SW 1271 (cell line): ENCODE data around the gene NFIA.

Source experiments
- DNase-seq, 2 experiments: peaks; one replicate each; lab custom pipeline; 2025; lab: John Stamatoyannopoulos, UW

Gene NFIA

DNA sequence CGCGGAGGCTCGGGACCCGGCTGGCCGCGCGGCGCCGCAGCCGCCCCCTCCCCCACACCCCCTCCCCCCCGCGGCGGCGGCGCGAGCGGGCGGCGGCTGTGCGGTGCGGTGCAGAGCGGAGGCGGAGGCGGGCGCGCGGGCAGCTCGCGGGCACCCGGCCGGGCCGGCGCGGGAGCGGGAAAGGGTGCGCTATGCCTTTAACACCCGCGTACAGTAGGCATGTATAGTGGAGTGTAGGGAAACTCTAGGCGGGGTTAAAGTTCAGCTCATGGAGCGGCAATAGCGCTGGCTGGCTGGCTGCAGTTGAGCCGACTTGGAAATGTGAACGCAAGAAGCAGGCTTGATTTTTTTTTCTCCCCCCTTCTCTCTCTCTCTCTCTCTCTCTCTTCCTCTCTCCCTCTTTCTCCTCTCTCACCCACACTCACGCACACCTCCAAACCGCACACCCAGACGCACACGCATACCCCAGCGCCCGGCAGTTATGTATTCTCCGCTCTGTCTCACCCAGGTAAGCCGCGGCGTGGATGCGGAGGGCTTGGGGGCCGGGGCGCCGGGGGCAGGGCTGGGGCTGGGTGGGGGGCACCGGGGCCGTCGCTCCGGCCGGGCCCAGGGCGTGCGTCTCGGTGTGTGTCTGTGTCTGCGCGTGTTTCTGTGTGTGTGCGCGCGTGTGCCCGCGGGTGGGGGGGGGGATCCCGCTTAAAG lies at the start of gene NFIA:
TSS of gene NFIA (plus strand) at position 251 of the 702 bp plus-strand sequence.
- DNase-seq, result peak in 1 of 2 experiments; percentile 32

- no peak for DNase-seq
Measured at GRCh38 chr1:61035880-61036279, 46.5 kb upstream of the NFIA start.

DNA sequence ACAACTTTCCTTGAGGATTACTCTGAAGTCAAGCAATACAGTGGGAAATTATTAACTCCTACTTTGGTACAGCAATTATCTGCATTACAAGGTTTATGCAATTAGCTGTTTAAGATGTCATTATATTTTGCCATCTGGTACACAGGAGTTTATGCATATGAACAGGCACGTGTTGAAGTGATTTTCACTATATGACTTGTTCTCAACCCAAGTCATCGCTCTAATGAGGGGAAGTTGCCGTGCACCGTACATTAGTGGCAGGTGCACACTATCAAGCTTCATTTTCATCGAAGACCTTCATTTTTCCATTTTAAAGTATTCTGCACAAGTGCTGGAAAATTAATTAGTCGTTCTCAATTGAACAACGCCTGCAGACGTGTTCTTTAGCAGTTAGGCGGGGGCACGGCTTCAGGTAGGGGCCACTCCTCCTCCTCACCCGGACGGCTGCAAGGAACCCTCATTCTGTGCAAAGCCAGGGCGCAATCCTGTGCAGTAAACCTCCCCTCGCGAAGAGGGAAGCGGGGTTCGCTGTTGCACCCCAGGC lies 39.8 kb upstream of the NFIA start:
- DNase-seq, result no peak

- DNase-seq, result peak in 1 of 2 experiments; percentile 10
Measured at GRCh38 chr1:61043010-61043820, 39.1 kb upstream of the NFIA start.

DNA sequence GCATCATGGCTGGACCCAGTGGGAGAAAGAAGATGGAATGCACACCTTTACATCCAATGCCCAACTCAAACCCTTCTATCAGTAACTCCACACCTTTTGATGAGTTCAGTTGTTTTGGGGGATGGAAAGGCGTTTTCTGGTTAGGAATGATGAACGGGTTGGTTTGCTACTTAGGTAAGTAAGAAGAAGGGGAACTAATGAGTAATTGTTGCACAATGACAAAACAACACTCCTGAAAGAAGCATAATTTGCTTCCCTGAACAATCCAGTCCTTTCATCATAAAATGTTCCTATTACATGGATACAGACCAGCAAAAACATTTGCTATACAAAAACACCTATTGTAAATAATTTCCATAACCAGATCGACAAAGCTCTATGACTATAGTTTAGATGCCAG lies 35.9 kb upstream of the NFIA start:
- DNase-seq, result no peak

GRCh38 chr1:61047061-61047460 lies 35.3 kb upstream of the NFIA start:
- no peak for DNase-seq

- peak; percentile 16 to 69 for DNase-seq
Measured at GRCh38 chr1:61049850-61050540, 32.4 kb upstream of the NFIA start.

DNA sequence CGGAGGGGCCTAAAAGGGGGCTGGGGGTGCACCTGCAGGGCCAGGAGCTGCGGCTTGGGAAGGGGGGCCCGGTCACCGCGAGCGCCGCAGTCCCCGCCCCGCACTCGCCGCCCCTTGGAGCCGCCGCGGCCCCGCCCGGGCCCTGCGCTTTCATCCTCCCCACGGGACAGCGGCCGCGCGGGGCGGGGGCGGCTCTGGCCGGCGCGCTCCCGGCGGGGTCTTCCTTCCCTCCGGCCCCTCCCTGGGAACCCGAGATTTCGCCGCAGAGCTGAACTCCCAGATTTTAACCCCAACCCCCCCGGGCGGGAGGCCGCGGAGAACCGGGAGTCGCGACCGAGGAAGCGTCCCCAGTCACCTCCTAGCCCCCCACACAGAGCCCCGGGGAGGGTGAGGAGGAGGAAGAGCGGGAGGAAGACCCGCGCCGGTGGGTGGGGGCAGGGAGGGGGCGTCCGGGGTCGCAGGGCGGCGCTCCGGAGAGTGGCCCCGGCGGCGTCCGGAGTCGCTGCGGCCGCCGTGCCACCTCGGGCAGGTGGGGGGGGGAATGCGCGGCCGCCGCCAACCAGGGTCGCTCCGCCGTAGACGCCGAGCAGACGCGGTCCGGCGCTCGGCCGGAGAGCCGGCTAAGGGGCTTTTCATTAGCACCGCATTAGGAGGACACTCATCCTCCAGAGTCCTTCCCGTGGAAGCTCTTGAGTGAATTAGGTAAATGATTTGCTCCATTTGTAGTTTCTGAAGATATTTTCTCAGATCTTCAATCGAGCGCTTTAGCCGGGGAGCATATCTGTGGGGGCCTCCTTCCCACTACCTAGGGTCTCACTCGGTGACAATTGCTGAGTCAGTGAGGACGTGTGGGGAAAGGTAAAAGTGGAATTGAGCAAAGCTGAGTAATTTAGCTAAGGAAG lies 31.6 kb upstream of the NFIA start:
- DNase-seq, result no peak

GRCh38 chr1:61051443-61051718 lies 31.0 kb upstream of the NFIA start:
- DNase-seq, result no peak

- no peak for DNase-seq
Measured at GRCh38 chr1:61051719-61052394, 30.5 kb upstream of the NFIA start.

GRCh38 chr1:61052395-61053225 lies 29.8 kb upstream of the NFIA start:
- no peak for DNase-seq

DNA sequence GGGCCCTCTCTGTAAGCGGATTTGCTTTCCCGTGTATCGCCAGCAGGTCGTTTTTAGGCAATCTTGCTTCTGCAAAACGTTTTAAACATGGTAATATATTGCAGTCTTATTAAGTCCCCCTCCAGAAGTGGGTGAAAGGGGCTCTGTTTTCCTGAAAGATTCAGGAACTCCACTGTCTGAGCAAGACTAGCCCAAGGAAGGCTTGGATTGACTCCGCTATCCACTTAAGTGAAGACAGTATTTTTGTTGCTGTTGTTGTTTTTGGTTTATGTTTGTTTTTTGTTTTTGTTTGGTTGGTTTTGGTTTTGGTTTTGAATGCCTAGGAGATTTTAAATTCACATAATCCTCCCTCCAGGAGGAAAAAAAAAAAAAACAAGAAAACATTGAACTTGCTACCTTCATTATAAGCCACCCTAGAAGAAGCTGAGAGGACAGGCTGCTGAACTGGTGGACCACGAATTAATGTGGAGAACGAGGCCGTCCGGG lies 29.1 kb upstream of the NFIA start:
- DNase-seq, result no peak

DNA sequence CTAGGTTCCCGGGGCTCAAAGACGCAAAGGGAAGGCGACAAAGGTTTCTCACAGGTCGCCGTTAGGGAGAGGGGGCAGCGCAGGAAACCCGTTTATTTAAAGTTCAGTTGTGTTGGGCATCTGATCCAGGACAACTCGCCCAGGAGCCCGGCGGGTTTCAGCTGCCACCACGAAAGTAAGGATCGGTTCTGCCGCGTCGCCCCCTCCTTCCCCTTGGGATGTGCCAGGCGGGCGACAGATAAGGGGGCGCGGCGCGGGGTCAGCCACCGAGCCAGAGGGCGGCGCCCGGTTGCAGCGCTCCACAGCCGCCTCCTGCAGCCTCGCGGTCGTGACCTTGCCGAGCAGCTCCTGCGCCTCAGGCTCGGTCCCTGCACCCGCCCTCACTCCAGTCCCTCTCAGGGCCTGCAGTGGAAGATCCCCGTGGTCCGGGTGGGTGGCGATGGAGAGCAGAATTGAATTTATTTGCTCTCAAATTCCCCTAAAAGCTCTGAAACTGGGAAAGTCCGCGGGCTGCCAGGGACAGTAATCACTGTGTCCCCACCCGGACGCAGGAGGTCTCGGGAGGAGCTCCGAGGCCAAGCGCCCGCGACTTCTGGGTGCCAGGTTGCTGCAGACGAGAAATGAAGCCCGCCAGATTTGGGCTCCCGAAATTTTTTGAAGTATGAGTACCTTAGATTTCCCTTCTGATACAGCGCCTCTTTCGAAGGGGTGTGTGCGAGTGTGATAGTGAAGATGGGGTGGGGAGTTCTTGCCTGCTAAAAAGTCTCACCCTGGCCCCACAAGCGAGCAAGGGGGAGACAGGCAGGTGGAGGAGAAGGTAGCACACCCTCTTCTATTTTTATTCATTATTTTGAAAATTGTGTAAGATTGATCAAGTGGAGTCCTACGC lies 28.4 kb upstream of the NFIA start:
- DNase-seq, result no peak

DNA sequence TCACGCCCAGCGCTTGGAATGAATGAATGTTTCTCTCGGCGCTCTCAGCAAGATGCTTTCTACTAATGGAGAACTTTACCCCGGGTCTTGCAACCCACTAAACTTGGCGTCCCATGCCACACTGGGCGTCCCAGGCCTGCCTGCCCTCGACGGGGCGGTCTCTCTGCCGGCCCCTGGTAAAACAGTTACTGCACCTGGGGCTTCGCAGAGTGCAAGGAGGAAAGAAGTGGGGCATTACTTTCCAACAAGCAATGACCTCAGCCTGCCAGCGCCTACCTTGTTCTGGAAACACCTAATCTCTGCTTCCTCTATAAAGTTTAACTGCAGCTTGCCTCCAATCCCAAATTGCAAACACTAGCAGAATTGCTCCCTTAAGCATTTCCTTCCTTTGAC lies 27.8 kb upstream of the NFIA start:
- DNase-seq, result no peak

- no peak for DNase-seq
Measured at GRCh38 chr1:61055110-61055614, 27.2 kb upstream of the NFIA start.

DNA sequence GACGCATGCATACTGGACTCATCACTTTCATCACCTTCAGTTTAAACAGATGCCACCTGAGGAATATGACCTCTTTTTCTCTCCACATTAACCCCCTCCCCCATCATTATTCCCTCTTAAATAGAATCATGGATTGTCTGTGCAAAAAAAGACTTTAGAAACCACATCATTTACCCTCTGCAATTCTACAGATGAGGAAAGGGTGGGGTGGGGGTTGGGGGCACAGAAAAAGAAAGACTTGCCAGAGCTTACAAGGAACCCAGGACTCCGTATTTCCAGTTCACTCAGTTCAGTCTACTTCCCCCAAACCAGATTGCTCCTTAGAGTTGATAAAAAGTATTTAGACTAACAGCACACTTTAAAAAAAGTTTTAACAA lies 26.2 kb upstream of the NFIA start:
- no peak for DNase-seq

GRCh38 chr1:61056573-61057439 lies 25.6 kb upstream of the NFIA start:
- peak in 1 of 2 experiments; percentile 3 for DNase-seq
